Ramos (cell line): ENCODE measurements around the gene ENOX2.

Source experiments
- in situ Hi-C: fragments of 300-500 bp; cut with MboI; formaldehyde crosslinking; loops from one replicate; pipeline ENCODE4 v1.14.3; 2022; ENCODE audit warnings: low sequenced_read_pairs; ENCODE audit not compliant: unreplicated experiment

ENOX2 gene

GRCh38 chrX:130887376-130887775 lies 15.6 kb downstream of the ENOX2 start:
- in situ Hi-C loops, result no loop called here

GRCh38 chrX:130885996-130886395 lies 17.0 kb downstream of the ENOX2 start:
- in situ Hi-C loops, result no loop called here

GRCh38 chrX:130885508-130885907 lies 17.5 kb downstream of the ENOX2 start:
- in situ Hi-C loops, result no loop called here

- in situ Hi-C loops, result no loop called here
These were observed 18.4 kb downstream of the ENOX2 start for GRCh38 chrX:130884627-130885026.

GRCh38 chrX:130879869-130880268 lies 23.1 kb downstream of the ENOX2 start:
- in situ Hi-C loops, result no loop called here

- in situ Hi-C loops, result no loop called here
These were observed 24.4 kb downstream of the ENOX2 start for GRCh38 chrX:130878350-130879341.

GRCh38 chrX:130877892-130878341 lies 25.1 kb downstream of the ENOX2 start:
- in situ Hi-C loops, result no loop called here

GRCh38 chrX:130876226-130876625 lies 26.8 kb downstream of the ENOX2 start:
- in situ Hi-C loops, result no loop called here

GRCh38 chrX:130874751-130875150 lies 28.3 kb downstream of the ENOX2 start:
- in situ Hi-C loops, result no loop called here

GRCh38 chrX:130869239-130869638 lies 33.8 kb downstream of the ENOX2 start:
- in situ Hi-C loops, result no loop called here

- in situ Hi-C loops, result no loop called here
These were observed 41.5 kb downstream of the ENOX2 start for GRCh38 chrX:130861462-130861861.

- in situ Hi-C loops, result no loop called here
These were observed 45.8 kb downstream of the ENOX2 start for GRCh38 chrX:130857207-130857606.

GRCh38 chrX:130851569-130851968 lies 51.4 kb downstream of the ENOX2 start:
- in situ Hi-C loops, result no loop called here

GRCh38 chrX:130848763-130849162 lies 54.2 kb downstream of the ENOX2 start:
- in situ Hi-C loops, result no loop called here

- in situ Hi-C loops, result no loop called here
These were observed 56.3 kb downstream of the ENOX2 start for GRCh38 chrX:130846746-130847145.

- in situ Hi-C loops, result no loop called here
These were observed 61.2 kb downstream of the ENOX2 start for GRCh38 chrX:130841776-130842175.

- in situ Hi-C loops, result no loop called here
These were observed 62.7 kb downstream of the ENOX2 start for GRCh38 chrX:130840345-130840744.

GRCh38 chrX:130836447-130836846 lies 66.6 kb downstream of the ENOX2 start:
- in situ Hi-C loops, result no loop called here

GRCh38 chrX:130834830-130835229 lies 68.2 kb downstream of the ENOX2 start:
- in situ Hi-C loops, result no loop called here

GRCh38 chrX:130834149-130834548 lies 68.9 kb downstream of the ENOX2 start:
- in situ Hi-C loops, result no loop called here

- in situ Hi-C loops, result no loop called here
These were observed 71.7 kb downstream of the ENOX2 start for GRCh38 chrX:130831347-130831722.
